GM13977 (cell line): ENCODE data around the gene SUCLG2.

Experiments
- DNase-seq: peaks from one replicate; pipeline ENCODE4 v3.0.0; 2012; ENCODE audit warnings: low spot score
- in situ Hi-C: fragments of 300-500 bp; cut with MboI; formaldehyde crosslinking; loops from one replicate; pipeline ENCODE4 v1.12.0; 2022; ENCODE audit warnings: low sequenced_read_pairs, low pct_unique_long_range_greater_than_20kb, mixed read lengths, inconsistent platforms; ENCODE audit not compliant: unreplicated experiment
- TF ChIP-seq, protein P1 (sequence below): IDR thresholded peaks from 2 replicates; pipeline ENCODE4 v1.5.1; 2012; ENCODE audit warnings: mild to moderate bottlenecking, control low read depth; ENCODE audit not compliant: insufficient read depth; ENCODE audit errors: extremely low read depth, missing control alignments

Gene SUCLG2

GRCh38 chr3:67689806-67690205 is 35.4 kb upstream of the SUCLG2 start:
- in situ Hi-C loops: no loop called here
- TF ChIP-seq, protein P1, sequence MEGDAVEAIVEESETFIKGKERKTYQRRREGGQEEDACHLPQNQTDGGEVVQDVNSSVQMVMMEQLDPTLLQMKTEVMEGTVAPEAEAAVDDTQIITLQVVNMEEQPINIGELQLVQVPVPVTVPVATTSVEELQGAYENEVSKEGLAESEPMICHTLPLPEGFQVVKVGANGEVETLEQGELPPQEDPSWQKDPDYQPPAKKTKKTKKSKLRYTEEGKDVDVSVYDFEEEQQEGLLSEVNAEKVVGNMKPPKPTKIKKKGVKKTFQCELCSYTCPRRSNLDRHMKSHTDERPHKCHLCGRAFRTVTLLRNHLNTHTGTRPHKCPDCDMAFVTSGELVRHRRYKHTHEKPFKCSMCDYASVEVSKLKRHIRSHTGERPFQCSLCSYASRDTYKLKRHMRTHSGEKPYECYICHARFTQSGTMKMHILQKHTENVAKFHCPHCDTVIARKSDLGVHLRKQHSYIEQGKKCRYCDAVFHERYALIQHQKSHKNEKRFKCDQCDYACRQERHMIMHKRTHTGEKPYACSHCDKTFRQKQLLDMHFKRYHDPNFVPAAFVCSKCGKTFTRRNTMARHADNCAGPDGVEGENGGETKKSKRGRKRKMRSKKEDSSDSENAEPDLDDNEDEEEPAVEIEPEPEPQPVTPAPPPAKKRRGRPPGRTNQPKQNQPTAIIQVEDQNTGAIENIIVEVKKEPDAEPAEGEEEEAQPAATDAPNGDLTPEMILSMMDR: no peak

DNA sequence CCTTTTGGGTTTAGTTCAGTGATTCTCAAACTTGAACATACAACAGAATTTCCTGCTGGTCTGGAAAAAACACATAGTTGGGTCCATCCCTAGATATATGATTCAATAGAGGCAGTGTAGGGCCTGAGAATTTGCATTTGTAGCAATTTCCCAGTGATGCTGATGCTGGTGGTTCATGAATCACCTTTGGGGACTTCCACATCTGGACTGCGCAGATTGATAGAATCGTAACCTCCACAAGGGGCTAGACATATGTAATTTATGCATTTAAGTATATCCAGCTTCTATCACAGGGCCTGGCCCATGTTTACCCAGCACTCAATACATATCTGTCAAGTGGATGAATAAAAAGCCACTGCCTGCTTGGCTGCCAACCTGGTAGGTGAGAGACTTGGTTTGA is 33.8 kb upstream of the SUCLG2 start:
- TF ChIP-seq, protein P1: no peak
- no peak for DNase-seq
- in situ Hi-C loops: no loop called here

More at GRCh38 chr3:67689806-67690205, 35.4 kb upstream of the SUCLG2 start:
- DNase-seq: no peak

- in situ Hi-C loops: no loop called here
- DNase-seq: no peak
These were observed 31.7 kb upstream of the SUCLG2 start for GRCh38 chr3:67686069-67686468.

GRCh38 chr3:67685499-67685898 is 31.1 kb upstream of the SUCLG2 start:
- peak; percentile 50 for DNase-seq
- TF ChIP-seq, protein P1: no peak
- in situ Hi-C loops: no loop called here

More at GRCh38 chr3:67686069-67686468, 31.7 kb upstream of the SUCLG2 start:
- TF ChIP-seq, protein P1: no peak

DNA sequence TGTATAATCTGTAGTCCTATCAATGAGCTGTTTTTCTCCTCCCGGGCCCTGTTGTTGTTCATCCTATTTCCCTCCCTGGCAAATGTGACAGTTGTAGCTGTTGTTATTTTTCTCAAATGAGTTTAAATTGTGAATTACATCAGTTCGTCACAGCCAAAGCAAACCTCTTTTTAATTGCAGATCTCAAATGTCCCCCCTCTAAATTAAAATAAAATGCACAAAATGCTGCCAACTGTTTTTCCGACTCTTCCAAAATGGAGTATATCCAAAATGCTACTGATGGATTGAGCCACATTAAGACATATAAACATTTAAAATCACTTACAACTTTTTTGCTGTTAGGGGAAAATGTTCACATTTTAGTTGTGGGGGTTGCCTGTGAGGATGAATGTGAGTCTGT is 29.8 kb upstream of the SUCLG2 start:
- TF ChIP-seq, protein P1: no peak
- no peak for DNase-seq

GRCh38 chr3:67683522-67683921 is 29.1 kb upstream of the SUCLG2 start:
- in situ Hi-C loops: no loop called here
- TF ChIP-seq, protein P1: no peak
- no peak for DNase-seq

More for the DNA sequence above, 29.8 kb upstream of the SUCLG2 start:
- in situ Hi-C loops: no loop called here

- no peak for DNase-seq
- TF ChIP-seq, protein P1: no peak
- in situ Hi-C loops: no loop called here
These were observed 24.3 kb upstream of the SUCLG2 start for GRCh38 chr3:67678665-67679064.
